ENCODE results near the gene HCFC2. TPM values are rescaled to one million over a fixed set of nuclear protein-coding genes. Genes with fewer than 3 reads are reported as not detected.

Gene HCFC2
- total and polyA plus RNA-seq, 10 donors: 4.3 to 18.6 (median 16.6) TPM

DNA sequence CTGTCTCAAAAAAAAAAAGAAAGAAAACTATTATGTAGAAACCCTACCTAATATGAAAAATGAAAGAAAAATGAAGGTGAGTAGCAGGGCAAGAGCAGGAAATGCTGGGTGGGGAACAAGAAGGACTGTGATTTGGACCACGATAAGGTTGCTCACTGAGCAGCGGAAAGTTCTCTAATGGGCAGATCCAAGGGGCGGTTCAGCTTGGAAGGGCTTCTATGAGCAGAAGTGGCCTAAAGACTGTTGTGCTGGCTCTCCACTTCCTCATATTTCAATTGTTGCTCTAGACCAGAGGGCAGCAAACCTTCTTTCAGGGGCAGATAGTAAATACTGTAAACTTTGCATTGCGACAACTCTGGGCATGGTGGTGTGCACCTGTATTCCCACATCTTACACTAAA is 90.0 kb downstream of the HCFC2 start:
- no peaks in the 10 kb centered on the region for H3K36me3 ChIP-seq
- DNase-seq: no peak
- TF ChIP-seq, protein P1, sequence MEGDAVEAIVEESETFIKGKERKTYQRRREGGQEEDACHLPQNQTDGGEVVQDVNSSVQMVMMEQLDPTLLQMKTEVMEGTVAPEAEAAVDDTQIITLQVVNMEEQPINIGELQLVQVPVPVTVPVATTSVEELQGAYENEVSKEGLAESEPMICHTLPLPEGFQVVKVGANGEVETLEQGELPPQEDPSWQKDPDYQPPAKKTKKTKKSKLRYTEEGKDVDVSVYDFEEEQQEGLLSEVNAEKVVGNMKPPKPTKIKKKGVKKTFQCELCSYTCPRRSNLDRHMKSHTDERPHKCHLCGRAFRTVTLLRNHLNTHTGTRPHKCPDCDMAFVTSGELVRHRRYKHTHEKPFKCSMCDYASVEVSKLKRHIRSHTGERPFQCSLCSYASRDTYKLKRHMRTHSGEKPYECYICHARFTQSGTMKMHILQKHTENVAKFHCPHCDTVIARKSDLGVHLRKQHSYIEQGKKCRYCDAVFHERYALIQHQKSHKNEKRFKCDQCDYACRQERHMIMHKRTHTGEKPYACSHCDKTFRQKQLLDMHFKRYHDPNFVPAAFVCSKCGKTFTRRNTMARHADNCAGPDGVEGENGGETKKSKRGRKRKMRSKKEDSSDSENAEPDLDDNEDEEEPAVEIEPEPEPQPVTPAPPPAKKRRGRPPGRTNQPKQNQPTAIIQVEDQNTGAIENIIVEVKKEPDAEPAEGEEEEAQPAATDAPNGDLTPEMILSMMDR (IDR thresholded peaks at IDR 0.05 in 8 of 11, conservative IDR thresholded peaks at IDR 0.05 in 3 of 11): no peak
- no peak for TF ChIP-seq POLR2AphosphoS5 (IDR thresholded peaks at IDR 0.05)
- no peak for TF ChIP-seq POLR2A (IDR thresholded peaks at IDR 0.05)
- H3K4me3 ChIP-seq: no peak overlapping the region
- peaks cover 0 to 7% (median 0%) of the 10 kb centered on the region in 6 donors for H3K4me1 ChIP-seq
- H3K27ac ChIP-seq: no peak overlapping the region
- H3K27me3 ChIP-seq (replicated peaks in 1 of 7): no peaks in the 10 kb centered on the region
- WGBS, 5 donors: 33 to 52% (median 44%) methylated on average over 4 of the region's 4 CpGs
- H3K9me3 ChIP-seq: no peaks in the 10 kb centered on the region
- intact Hi-C loops (cut with DNase I; ENCODE audit: low total_unique reads): no loop called here

DNA sequence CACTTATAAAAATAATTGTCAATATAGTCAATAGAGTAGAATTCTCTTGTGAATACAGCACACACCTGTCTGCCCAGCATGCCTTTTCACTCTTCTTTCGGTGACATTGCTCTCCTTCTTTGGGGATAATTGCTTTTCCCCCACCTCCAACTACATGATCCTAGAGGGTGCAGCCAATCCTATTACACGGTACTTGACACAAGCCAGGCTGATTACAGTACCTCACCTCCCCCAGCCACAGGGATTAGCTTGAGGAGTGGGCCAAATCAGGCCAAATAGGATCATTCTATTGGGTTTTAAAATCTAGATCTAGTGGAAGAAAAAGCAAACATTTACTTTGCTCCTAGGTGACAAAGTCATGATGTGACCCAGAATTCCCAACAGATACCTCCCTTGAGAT is 90.5 kb downstream of the HCFC2 start:
- H3K4me1 ChIP-seq: peaks cover 0 to 7% (median 0%) of the 10 kb centered on the region in 6 donors
- no peaks in the 10 kb centered on the region for H3K9me3 ChIP-seq
- no peaks in the 10 kb centered on the region for H3K36me3 ChIP-seq
- intact Hi-C loops (cut with DNase I; ENCODE audit: low total_unique reads): no loop called here
- no peak overlapping the region for H3K4me3 ChIP-seq
- whole genome bisulfite sequencing, 5 donors: 85 to 94% (median 88%) methylated on average over 2 of the region's 2 CpGs
- TF ChIP-seq POLR2A (IDR thresholded peaks at IDR 0.05) (no peak), POLR2AphosphoS5 (IDR thresholded peaks at IDR 0.05) (no peak)
- TF ChIP-seq, protein P1 (IDR thresholded peaks at IDR 0.05 in 8 of 11, conservative IDR thresholded peaks at IDR 0.05 in 3 of 11): no peak
- H3K27ac ChIP-seq: no peak overlapping the region
- H3K27me3 ChIP-seq (replicated peaks in 1 of 7): no peaks in the 10 kb centered on the region
- DNase-seq: no peak

Small RNA genes within 50 kb of the gene (small RNA-seq; reads per million reads assigned to genes)
- gene RNA5SP370: 0 reads per million in 4 donors

Other genes with a start within 250 kb of the HCFC2 start
- gene NT5DC3, start 223.3 kb upstream of the HCFC2 start, total RNA-seq: 1 to 10 TPM; 2.8 to 8.0 (median 3.2) TPM
- gene NT5DC3, start 223.3 kb upstream of the HCFC2 start, polyA plus RNA-seq: 1 to 10 TPM in 1 of 3 donors, under 1 TPM in 2; 0.56 to 1.2 (median 0.86) TPM
- gene HSP90B1, start 134.1 kb upstream of the HCFC2 start, total RNA-seq: 100 to 1,000 TPM; 331 to 895 (median 569) TPM
- 100 to 1,000 TPM; 230 to 327 (median 283) TPM for gene HSP90B1, start 134.1 kb upstream of the HCFC2 start, polyA plus RNA-seq
- gene TDG, start 98.7 kb upstream of the HCFC2 start, total RNA-seq: 10 to 100 TPM; 21.3 to 38.2 (median 25.2) TPM
- gene TDG, start 98.7 kb upstream of the HCFC2 start, polyA plus RNA-seq: 10 to 100 TPM; 11.0 to 15.4 (median 11.8) TPM
- under 1 TPM in 4 of 7 donors, not detected in 3; 0.20 to 0.79 (median 0.50) TPM for gene GLT8D2, start 14.3 kb upstream of the HCFC2 start, total RNA-seq
- gene GLT8D2, start 14.3 kb upstream of the HCFC2 start, polyA plus RNA-seq: 1 to 10 TPM in 2 of 3 donors, under 1 TPM in 1; 0.67 to 1.2 (median 1.1) TPM
- gene NFYB, start 73.7 kb downstream of the HCFC2 start, total RNA-seq: 10 to 100 TPM; 21.1 to 26.8 (median 23.9) TPM
- gene NFYB, start 73.7 kb downstream of the HCFC2 start, polyA plus RNA-seq: 10 to 100 TPM; 26.0 to 28.3 (median 28.2) TPM
- gene TXNRD1, start 151.2 kb downstream of the HCFC2 start, total RNA-seq: 100 to 1,000 TPM in 1 of 7 donors, 10 to 100 TPM in 6; 45.8 to 107 (median 81.6) TPM
- gene TXNRD1, start 151.2 kb downstream of the HCFC2 start, polyA plus RNA-seq: 10 to 100 TPM; 13.7 to 36.7 (median 24.3) TPM
- gene EID3, start 239.2 kb downstream of the HCFC2 start, total RNA-seq: 10 to 100 TPM in 2 of 7 donors, 1 to 10 TPM in 5; 4.4 to 20.8 (median 7.4) TPM
- 1 to 10 TPM; 2.4 to 4.2 (median 3.5) TPM for gene EID3, start 239.2 kb downstream of the HCFC2 start, polyA plus RNA-seq